ENCODE results near the gene NFATC1. TPM values are rescaled to one million over a fixed set of nuclear protein-coding genes. Genes with fewer than 3 reads are reported as not detected.

The NFATC1 gene
- polyA plus RNA-seq, 1 of the 3 experiments (the other 2 are of a cell fraction): 0.02 TPM

- POLR2A ChIA-PET: no interaction called here
- DNase-seq: no peak
- Histone ChIP-seq H3K9ac (no peak overlapping the region), H3F3A (replicated peaks; ENCODE audit: insufficient read depth) (no peaks in the 10 kb centered on the region), H3K27me3 (ENCODE audit: insufficient read depth) (peaks cover 99% of the 10 kb centered on the region), H4K20me1 (ENCODE audit: insufficient read depth) (no peaks in the 10 kb centered on the region), H3K27ac (ENCODE audit: low read depth in 2 of 2, low read length in 1 of 2) (no peak overlapping the region), H2AFZ (ENCODE audit: low read depth) (no peak overlapping the region), H3K4me1 (ENCODE audit: control insufficient read depth in 1 of 2, insufficient read depth in 2 of 2, low read depth in 1 of 2, low read length in 1 of 2) (no peaks in the 10 kb centered on the region), H3K4me3 (ENCODE audit: low read depth in 2 of 2, low read length in 1 of 2) (no peak overlapping the region), H3K9me2 (no peaks in the 10 kb centered on the region), H3K36me3 (replicated peaks in 1 of 2; ENCODE audit: control insufficient read depth in 1 of 2, insufficient read depth in 2 of 2, low read length in 1 of 2) (no peaks in the 10 kb centered on the region), H3K9me3 (no peaks in the 10 kb centered on the region), H3K79me2 (ENCODE audit: insufficient read depth) (no peaks in the 10 kb centered on the region), H3K4me2 (no peak overlapping the region)
- WGBS (ENCODE audit: low lambda C conversion rate): 49% methylated on average over 24 of the region's 27 CpGs
- TF ChIP-seq TCF12 (IDR thresholded peaks at IDR 0.05) (no peak), REST (IDR thresholded peaks at IDR 0.05; ENCODE audit: low read depth, low read length) (no peak), TAF1 (IDR thresholded peaks at IDR 0.05; ENCODE audit: borderline replicate concordance, low read depth, low read length) (no peak), RAD21 (IDR thresholded peaks at IDR 0.05; ENCODE audit: low read length) (no peak), NRF1 (IDR thresholded peaks at IDR 0.05; ENCODE audit: low read depth, low read length) (no peak), MEF2A (IDR thresholded peaks at IDR 0.05; ENCODE audit: borderline replicate concordance, low read depth) (no peak), IRF3 (IDR thresholded peaks at IDR 0.05; ENCODE audit: low read depth, low read length) (no peak)
- CTCF ChIA-PET: no interaction called here
These were observed 37.7 kb downstream of the NFATC1 start for GRCh38 chr18:79433431-79433830.

- H3K36me3 ChIP-seq (replicated peaks in 1 of 2; ENCODE audit: control insufficient read depth in 1 of 2, insufficient read depth in 2 of 2, low read length in 1 of 2): no peaks in the 10 kb centered on the region
- ChIA-PET CTCF (interaction anchor here (1.2 kb wide), 1 partner anchor 54 kb away, joined by 3 read pairs; no protein-coding TSS in a partner anchor), POLR2A (no interaction called here)
- no peak overlapping the region for H3K4me3 ChIP-seq (ENCODE audit: low read depth in 2 of 2, low read length in 1 of 2)
- no peak overlapping the region for H3K27ac ChIP-seq (ENCODE audit: low read depth in 2 of 2, low read length in 1 of 2)
- no peaks in the 10 kb centered on the region for H3F3A ChIP-seq (replicated peaks; ENCODE audit: insufficient read depth)
- H3K9me3 ChIP-seq: no peaks in the 10 kb centered on the region
- H2AFZ ChIP-seq (ENCODE audit: low read depth): no peak overlapping the region
- TF ChIP-seq FOXJ3 (CRISPR knock-in tag; IDR thresholded peaks at IDR 0.05): no peak
- TF ChIP-seq USF2 (IDR thresholded peaks at IDR 0.05; ENCODE audit: borderline replicate concordance, low read depth, low read length): no peak
- no peak for TF ChIP-seq FOXM1 (IDR thresholded peaks at IDR 0.05; ENCODE audit: low read depth)
- no peak for TF ChIP-seq ELF1 (IDR thresholded peaks at IDR 0.05)
- TF ChIP-seq EP300 (IDR thresholded peaks at IDR 0.05; ENCODE audit: borderline replicate concordance in 1 of 2, low read depth in 1 of 2, low read length in 1 of 2): no peak
- TF ChIP-seq GATA2 (CRISPR knock-in tag; IDR thresholded peaks at IDR 0.05): no peak
- no peak overlapping the region for H3K4me2 ChIP-seq
- H4K20me1 ChIP-seq (ENCODE audit: insufficient read depth): no peaks in the 10 kb centered on the region
- no peaks in the 10 kb centered on the region for H3K79me2 ChIP-seq (ENCODE audit: insufficient read depth)
- peaks cover 99% of the 10 kb centered on the region for H3K27me3 ChIP-seq (ENCODE audit: insufficient read depth)
- H3K9me2 ChIP-seq: no peaks in the 10 kb centered on the region
- no peak overlapping the region for H3K9ac ChIP-seq
- H3K4me1 ChIP-seq (ENCODE audit: control insufficient read depth in 1 of 2, insufficient read depth in 2 of 2, low read depth in 1 of 2, low read length in 1 of 2): no peaks in the 10 kb centered on the region
- 10% methylated on average over 20 of the region's 31 CpGs for WGBS (ENCODE audit: low lambda C conversion rate)
- DNase-seq: no peak
These were observed 39.1 kb downstream of the NFATC1 start for GRCh38 chr18:79434607-79435401.
